Muscle of leg (tissue), 11 donors: ENCODE results near the gene TIPARP. TPM values are rescaled to one million over a fixed set of nuclear protein-coding genes. Genes with fewer than 3 reads are reported as not detected.

ENCODE experiments used
- DNase-seq: peaks from one replicate; pipeline ENCODE4 v3.0.0; 2013
- H3K27ac ChIP-seq: one replicate; pipeline ENCODE4 v1.5.1; 2013; ENCODE audit warnings: mild to moderate bottlenecking, low read length, control low read depth
- H3K27me3 ChIP-seq: one replicate; pipeline ENCODE4 v1.6.1; 2013; ENCODE audit warnings: low read length; ENCODE audit not compliant: control insufficient read depth, insufficient read depth
- H3K36me3 ChIP-seq: one replicate; pipeline ENCODE4 v1.6.1; 2013; ENCODE audit warnings: low read length; ENCODE audit not compliant: control insufficient read depth, insufficient read depth
- H3K4me1 ChIP-seq: one replicate; pipeline ENCODE4 v1.6.1; 2013; ENCODE audit warnings: low read length; ENCODE audit not compliant: control insufficient read depth, insufficient read depth
- H3K4me3 ChIP-seq: one replicate; pipeline ENCODE4 v1.5.1; 2013; ENCODE audit warnings: low read length, control low read depth
- H3K9me3 ChIP-seq: replicated peaks from 2 replicates; pipeline ENCODE4 v1.6.1; 2013; ENCODE audit warnings: low read depth, low read length; ENCODE audit not compliant: control insufficient read depth
- WGBS: methylation state at CpG from one replicate; pipeline ENCODE4 v1.1.5; 2013; ENCODE audit warnings: missing lambda C conversion rate; ENCODE audit not compliant: insufficient coverage; 5-methylcytosine and 5-hydroxymethylcytosine counted together
- polyA plus RNA-seq, 8 donors: library from polyadenylated mRNA; unstranded; fragments of 120-200 nt; gene quantifications; one replicate each; pipeline versions ENCODE4 v1.2.1 to v1.2.3, GENCODE V29; 2013; ENCODE audit warnings: inconsistent platforms in 1 of 8, low replicate concordance in 1 of 8; ENCODE audit not compliant: insufficient read length in 8 of 8, insufficient read depth in 1 of 8
- total RNA-seq: library from RNA; stranded (reverse); fragments of 120-200 nt; gene quantifications from one replicate; pipeline ENCODE4 v1.2.4, GENCODE V29; 2013

TIPARP gene
- total and polyA plus RNA-seq, 9 donors, result 5.1 to 11.5 (median 7.3) TPM

DNA sequence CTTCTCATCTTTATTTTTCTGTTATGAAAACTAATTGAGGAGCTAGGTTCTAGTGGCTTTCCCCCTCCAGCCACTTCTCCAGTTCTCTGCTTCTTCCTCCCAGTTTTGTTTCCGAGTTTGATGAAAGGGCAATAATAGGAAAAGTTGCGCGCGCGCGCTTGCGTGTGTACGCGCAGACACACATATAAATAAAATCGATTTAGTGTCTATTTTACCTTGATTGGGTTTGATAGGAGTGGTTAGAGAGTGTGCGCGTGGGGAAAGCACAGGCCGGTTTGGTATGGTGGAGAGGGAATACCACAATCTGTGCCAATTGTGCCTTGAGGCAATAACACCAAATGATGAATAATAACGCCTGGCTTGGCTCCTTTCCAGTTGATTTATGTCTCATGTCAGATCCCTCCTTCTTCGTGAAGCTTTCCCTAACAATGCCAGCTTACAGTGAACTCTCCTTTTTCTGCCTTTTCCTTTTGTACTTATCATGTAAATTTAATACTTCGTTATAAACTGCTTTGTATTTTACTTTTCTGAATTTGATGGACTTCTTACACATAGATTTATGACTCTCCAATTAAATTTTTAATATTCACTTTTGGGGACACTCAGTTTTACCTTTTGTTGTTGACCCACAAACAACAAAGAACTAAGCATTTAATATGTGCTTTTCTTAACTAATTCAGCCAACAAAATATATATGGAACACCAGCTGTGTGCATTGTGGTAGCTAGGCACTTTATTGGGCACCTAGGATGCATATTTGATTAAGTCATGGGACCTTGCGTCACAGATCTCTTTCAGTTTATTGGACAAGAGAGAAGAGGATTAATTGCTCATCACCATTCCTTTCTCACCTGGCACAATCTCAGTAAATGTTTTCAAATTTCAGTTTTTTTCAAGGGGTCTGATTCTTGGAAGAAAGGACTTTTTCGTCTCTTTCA is 1.7 kb downstream of the TIPARP start:
- peak; percentile 65 for DNase-seq
- H3K9me3 ChIP-seq, result no peaks in the 10 kb centered on the region
- peaks cover 9% of the 10 kb centered on the region for H3K36me3 ChIP-seq
- no CpG with 5 or more reads among the region's 18 CpGs for WGBS
- no peaks in the 10 kb centered on the region for H3K27me3 ChIP-seq
- H3K4me3 ChIP-seq, result peak overlapping the region; percentile 85
- peaks cover 5% of the 10 kb centered on the region for H3K4me1 ChIP-seq
- peak overlapping the region; percentile 96 for H3K27ac ChIP-seq

DNA sequence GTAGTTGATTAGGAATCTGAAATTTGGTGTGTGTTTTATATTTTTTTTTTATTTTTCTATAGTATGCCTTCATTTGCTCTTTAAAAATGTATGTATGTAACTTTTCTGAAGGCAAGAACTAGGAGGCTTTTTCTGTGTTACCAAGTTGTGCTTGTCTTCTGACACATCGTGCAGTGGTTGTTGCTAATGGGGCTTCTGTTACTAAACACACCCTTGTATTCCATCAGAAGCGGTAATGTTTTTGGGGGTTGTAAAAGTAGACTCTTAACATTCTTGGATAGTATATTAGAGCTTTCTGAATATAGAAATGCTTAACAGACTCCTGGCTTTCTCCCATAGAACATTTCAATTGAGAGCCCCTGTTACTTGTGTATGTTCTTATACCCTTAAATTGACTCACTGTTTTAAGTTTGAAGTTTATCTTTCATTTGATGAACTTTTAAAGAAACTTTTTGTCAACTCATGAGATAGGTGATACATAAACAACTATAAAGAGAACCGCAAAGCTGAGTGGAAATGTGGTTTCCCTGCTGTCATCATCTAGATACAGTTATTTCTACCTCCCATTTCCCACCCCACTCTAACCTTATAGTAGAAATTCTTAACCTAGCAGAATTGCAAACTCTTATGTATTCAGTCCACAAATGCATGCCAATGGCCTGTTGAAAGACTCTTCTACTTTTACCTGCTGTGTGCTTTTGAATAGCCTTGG is 2.5 kb downstream of the TIPARP start:
- DNase-seq, result peak; percentile 12
- Histone ChIP-seq H3K27ac (no peak overlapping the region), H3K27me3 (no peaks in the 10 kb centered on the region), H3K9me3 (no peaks in the 10 kb centered on the region), H3K4me3 (no peak overlapping the region), H3K4me1 (peaks cover 5% of the 10 kb centered on the region), H3K36me3 (peaks cover 9% of the 10 kb centered on the region)
- no CpG with 5 or more reads among the region's 3 CpGs for WGBS

DNA sequence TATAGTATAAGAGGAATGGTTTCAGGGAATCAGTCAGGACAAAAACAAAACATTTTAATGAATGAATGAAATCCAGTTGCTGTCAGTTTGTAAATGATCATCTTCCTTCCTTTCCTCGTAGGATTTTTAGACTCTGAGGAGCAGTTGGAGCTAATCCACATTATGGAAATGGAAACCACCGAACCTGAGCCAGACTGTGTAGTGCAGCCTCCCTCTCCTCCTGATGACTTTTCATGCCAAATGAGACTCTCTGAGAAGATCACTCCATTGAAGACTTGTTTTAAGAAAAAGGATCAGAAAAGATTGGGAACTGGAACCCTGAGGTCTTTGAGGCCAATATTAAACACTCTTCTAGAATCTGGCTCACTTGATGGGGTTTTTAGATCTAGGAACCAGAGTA is 3.1 kb downstream of the TIPARP start:
- H3K4me1 ChIP-seq, result peaks cover 5% of the 10 kb centered on the region
- H3K9me3 ChIP-seq, result no peaks in the 10 kb centered on the region
- DNase-seq, result peak; percentile 36
- H3K27me3 ChIP-seq, result no peaks in the 10 kb centered on the region
- H3K36me3 ChIP-seq, result peaks cover 9% of the 10 kb centered on the region
- WGBS, result no CpG with 5 or more reads among the region's 2 CpGs
- H3K27ac ChIP-seq, result no peak overlapping the region
- no peak overlapping the region for H3K4me3 ChIP-seq

DNA sequence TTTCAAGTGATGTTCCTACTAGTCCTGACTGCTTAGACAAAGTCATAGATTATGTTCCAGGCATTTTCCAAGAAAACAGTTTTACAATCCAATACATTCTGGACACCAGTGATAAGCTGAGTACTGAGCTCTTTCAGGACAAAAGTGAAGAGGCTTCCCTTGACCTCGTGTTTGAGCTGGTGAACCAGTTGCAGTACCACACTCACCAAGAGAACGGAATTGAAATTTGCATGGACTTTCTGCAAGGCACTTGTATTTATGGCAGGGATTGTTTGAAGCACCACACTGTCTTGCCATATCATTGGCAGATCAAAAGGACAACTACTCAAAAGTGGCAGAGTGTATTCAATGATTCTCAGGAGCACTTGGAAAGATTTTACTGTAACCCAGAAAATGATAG is 3.8 kb downstream of the TIPARP start:
- Histone ChIP-seq H3K4me3 (no peak overlapping the region), H3K9me3 (no peaks in the 10 kb centered on the region), H3K27me3 (no peaks in the 10 kb centered on the region), H3K4me1 (peaks cover 5% of the 10 kb centered on the region), H3K36me3 (peaks cover 9% of the 10 kb centered on the region), H3K27ac (no peak overlapping the region)
- DNase-seq, result no peak
- WGBS, result 83% methylated on average over 1 of the region's 2 CpGs

DNA sequence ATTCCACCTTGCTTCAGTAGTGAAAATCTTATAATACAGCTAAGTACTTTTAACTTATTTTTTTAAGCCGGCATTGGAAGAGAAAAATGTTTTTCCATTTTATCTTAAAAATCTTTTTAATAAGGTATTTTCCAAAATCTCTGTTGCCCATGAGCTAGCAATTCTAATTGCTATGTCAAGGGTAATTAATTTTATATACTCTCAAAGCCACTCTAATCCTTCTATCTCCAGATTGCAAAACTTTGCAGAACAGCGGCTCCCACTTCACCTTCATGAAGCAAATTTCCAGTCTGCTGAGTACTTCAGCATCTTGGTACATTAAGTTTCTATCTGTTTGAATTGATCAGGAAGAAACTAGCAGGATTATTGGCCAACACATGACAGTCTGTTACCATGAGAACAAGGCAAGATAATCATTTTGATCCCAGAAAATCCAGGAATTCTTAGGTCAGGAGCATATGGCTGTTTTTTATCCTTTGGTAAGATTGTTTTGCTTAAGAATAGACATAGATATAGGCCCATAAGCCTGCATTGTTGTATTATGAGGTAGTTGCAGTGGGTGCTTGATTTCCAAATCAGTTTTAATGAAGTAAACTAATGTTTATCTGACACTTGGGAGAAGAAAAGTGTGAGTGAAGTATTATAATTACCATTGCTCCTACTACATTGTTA is 6.0 kb downstream of the TIPARP start:
- Histone ChIP-seq H3K9me3 (no peaks in the 10 kb centered on the region), H3K4me1 (peaks cover 2% of the 10 kb centered on the region), H3K27ac (peak overlapping the region; percentile 39), H3K36me3 (peaks cover 9% of the 10 kb centered on the region), H3K27me3 (no peaks in the 10 kb centered on the region), H3K4me3 (no peak overlapping the region)
- WGBS, result no CpG with 5 or more reads among the region's 2 CpGs
- no peak for DNase-seq

DNA sequence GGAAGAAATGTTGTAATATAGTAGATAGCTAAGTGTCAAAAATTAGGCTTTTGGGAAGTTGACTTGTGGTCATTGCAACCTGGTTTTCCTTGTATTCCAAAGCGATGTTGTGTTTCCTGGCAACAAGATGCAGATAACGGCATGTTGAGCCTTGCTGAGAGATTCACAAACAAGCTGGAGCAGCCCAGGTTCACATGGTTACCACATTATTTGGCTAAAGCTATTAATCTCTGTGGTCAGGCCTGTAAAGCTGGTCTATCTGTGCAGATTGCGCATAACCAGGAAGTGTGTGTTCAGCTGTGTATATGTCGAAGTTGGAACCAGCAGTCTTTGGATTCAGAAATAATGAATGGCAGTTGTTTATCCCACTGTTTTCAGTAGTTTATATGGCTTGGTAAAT is 6.6 kb downstream of the TIPARP start:
- peak overlapping the region; percentile 39 for H3K27ac ChIP-seq
- H3K27me3 ChIP-seq, result no peaks in the 10 kb centered on the region
- peaks cover 9% of the 10 kb centered on the region for H3K36me3 ChIP-seq
- H3K4me3 ChIP-seq, result no peak overlapping the region
- no peaks in the 10 kb centered on the region for H3K9me3 ChIP-seq
- WGBS, result 43% methylated on average over 2 of the region's 4 CpGs
- H3K4me1 ChIP-seq, result peaks cover 2% of the 10 kb centered on the region
- peak; percentile 74 for DNase-seq

DNA sequence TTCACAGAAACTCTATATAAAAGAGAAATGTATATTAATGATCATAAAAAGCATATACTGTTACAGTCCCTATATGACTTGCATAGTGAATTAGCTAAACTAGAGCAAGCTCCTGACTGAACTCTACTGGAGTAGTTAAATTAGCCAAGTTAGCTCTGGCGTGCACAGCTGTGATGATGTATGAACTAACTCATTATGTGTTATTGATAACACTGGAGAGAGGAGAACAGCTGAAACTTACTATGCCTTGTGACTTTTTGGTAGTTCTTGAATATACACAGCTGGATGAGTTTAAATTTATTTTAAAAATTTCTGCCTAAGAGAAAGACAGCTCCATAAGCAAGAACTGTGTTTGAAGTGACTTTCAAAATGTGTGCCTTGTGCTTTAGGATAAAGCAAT is 8.1 kb downstream of the TIPARP start:
- Histone ChIP-seq H3K36me3 (peaks cover 9% of the 10 kb centered on the region), H3K27ac (no peak overlapping the region), H3K4me3 (no peak overlapping the region), H3K9me3 (no peaks in the 10 kb centered on the region), H3K4me1 (peaks cover 2% of the 10 kb centered on the region), H3K27me3 (no peaks in the 10 kb centered on the region)
- WGBS, result 40% methylated on average over 1 of the region's 1 CpG
- no peak for DNase-seq

DNA sequence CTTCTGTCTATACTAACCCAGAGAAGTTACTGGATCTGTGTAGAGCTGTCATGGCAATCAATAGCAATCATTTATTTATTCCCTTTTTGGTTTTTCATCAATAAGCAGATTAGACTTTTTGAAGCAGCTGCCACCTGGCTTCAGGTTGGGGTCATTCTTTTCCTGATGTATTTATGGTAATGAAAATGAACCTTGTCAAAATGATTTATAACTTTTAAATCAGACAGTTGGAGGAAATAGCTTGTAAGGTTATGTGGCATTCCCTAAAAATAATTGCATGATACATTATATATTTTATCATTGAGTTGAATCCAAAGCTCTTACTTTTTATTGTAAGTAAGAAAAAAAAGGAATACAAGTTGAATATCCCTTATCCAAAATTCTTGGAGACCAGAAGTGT is 8.6 kb downstream of the TIPARP start:
- H3K4me3 ChIP-seq, result no peak overlapping the region
- no peaks in the 10 kb centered on the region for H3K27me3 ChIP-seq

DNA sequence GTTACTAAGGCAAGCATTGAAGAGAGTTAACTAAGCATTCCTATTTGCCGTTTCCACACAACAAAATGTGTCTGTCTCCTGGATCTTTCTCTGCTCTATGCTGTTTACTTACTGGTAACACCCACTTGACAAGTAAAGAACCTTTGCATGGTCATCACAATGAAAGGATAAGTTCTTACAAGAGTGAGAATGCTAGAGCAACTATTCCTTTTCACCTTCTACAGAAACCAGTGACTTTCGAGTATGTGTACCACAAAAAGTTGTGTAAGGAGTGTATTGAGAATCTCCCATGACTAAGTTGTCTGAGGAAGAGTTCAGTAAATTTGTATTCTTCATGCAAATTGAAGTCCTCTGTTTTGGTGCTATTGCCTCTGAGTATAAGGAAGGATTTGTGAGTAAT is 10.8 kb downstream of the TIPARP start:
- H3K4me3 ChIP-seq, result no peak overlapping the region
- no peaks in the 10 kb centered on the region for H3K36me3 ChIP-seq
- DNase-seq, result no peak
- no peaks in the 10 kb centered on the region for H3K9me3 ChIP-seq
- H3K4me1 ChIP-seq, result peaks cover 2% of the 10 kb centered on the region
- H3K27ac ChIP-seq, result no peak overlapping the region
- no peaks in the 10 kb centered on the region for H3K27me3 ChIP-seq
- WGBS, result 14% methylated on average over 1 of the region's 2 CpGs

More for the DNA sequence above, 8.6 kb downstream of the TIPARP start:
- Histone ChIP-seq H3K4me1 (peaks cover 2% of the 10 kb centered on the region), H3K36me3 (peaks cover 6% of the 10 kb centered on the region), H3K9me3 (no peaks in the 10 kb centered on the region), H3K27ac (no peak overlapping the region)
- no peak for DNase-seq

DNA sequence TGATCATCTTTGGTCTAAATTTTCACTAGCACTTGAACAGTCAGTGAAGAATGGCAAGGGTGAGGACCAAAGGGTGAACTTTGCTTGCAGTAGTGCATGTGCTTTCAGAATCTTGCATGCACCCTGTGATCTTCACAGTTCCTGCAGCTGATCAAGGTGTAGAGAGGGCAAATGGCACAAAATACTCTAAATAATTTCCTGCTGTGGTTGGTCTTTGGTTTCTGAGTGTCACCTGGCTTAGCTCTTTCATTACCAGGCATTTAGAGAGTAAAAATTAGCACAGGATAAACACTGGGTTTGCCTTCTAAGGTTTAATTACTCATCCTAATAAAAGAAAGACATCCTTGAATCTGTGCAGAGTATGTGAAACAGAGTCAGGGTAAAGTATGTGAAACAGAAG is 11.4 kb downstream of the TIPARP start:
- H3K36me3 ChIP-seq, result no peaks in the 10 kb centered on the region
- no peaks in the 10 kb centered on the region for H3K27me3 ChIP-seq
- DNase-seq, result no peak
- H3K4me1 ChIP-seq, result peaks cover 2% of the 10 kb centered on the region
- H3K4me3 ChIP-seq, result no peak overlapping the region
- no peak overlapping the region for H3K27ac ChIP-seq
- H3K9me3 ChIP-seq, result no peaks in the 10 kb centered on the region
